Type B pancreatic cell (in vitro differentiated cells): ENCODE results near the gene GLT1D1. TPM values are rescaled to one million over a fixed set of nuclear protein-coding genes. Genes with fewer than 3 reads are reported as not detected.

Experiments
- DNase-seq: peaks from one replicate; pipeline ENCODE4 v3.0.0; 2021; ENCODE audit warnings: mixed read lengths; ENCODE audit not compliant: unreplicated experiment; ENCODE audit errors: extremely low spot score
- H3K27ac Mint-ChIP-seq: 2 replicates; pipeline ENCODE4 v1.8.0; 2021; ENCODE audit warnings: mild to moderate bottlenecking, mixed read lengths
- H3K27me3 Mint-ChIP-seq: 2 replicates; pipeline ENCODE4 v1.8.0; 2021; ENCODE audit warnings: mixed read lengths
- H3K36me3 Mint-ChIP-seq: 2 replicates; pipeline ENCODE4 v1.8.0; 2021; ENCODE audit warnings: mixed read lengths
- H3K4me1 Mint-ChIP-seq: one replicate; pipeline ENCODE4 v1.8.0; 2021; ENCODE audit warnings: mixed read lengths; ENCODE audit not compliant: unreplicated experiment
- H3K4me3 Mint-ChIP-seq: 2 replicates; pipeline ENCODE4 v1.8.0; 2021; ENCODE audit warnings: mild to moderate bottlenecking, mixed read lengths
- H3K9me3 Mint-ChIP-seq: 2 replicates; pipeline ENCODE4 v1.8.0; 2021; ENCODE audit warnings: mixed read lengths
- total RNA-seq: library from RNA; stranded (reverse); gene quantifications from 2 replicates; pipeline ENCODE4 v1.2.1, GENCODE V29; 2021; ENCODE audit warnings: low replicate concordance
- TF ChIP-seq, protein P1 (sequence below): fragments of 200-600 bp; sonication (generic); conservative IDR thresholded peaks from 2 replicates; pipeline ENCODE4 v1.5.0; 2021; ENCODE audit warnings: antibody characterized with exemption, mild to moderate bottlenecking

Gene GLT1D1
- total RNA-seq, 1 donor from 2014 or later, result 2.5 TPM

DNA sequence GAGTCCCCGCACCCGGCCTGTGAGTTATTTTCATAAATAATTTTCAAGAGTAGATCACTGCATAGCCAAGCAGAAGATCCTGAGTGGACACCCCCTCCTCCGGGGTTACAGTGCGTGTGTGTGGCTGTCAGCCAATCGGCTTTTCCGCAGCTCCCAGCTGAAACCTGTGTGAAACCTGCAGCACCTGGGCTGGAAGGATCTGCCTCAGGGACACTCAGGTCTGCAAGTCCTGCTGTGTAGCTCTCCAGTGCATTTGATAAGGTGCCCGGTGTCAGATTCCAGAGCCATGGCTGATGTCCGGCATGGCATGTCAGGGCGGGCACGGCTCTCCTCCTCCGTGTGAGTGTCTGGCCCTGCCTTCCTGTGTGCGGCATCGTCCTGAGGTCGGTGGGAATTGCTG lies 124.8 kb downstream of the GLT1D1 start:
- no peak overlapping the region for H3K27ac Mint-ChIP-seq
- H3K4me3 Mint-ChIP-seq, result no peak overlapping the region
- no peaks in the 10 kb centered on the region for H3K36me3 Mint-ChIP-seq
- H3K4me1 Mint-ChIP-seq, result peaks cover 9% of the 10 kb centered on the region
- no peaks in the 10 kb centered on the region for H3K9me3 Mint-ChIP-seq
- peaks cover 39% of the 10 kb centered on the region for H3K27me3 Mint-ChIP-seq
- TF ChIP-seq, protein P1, sequence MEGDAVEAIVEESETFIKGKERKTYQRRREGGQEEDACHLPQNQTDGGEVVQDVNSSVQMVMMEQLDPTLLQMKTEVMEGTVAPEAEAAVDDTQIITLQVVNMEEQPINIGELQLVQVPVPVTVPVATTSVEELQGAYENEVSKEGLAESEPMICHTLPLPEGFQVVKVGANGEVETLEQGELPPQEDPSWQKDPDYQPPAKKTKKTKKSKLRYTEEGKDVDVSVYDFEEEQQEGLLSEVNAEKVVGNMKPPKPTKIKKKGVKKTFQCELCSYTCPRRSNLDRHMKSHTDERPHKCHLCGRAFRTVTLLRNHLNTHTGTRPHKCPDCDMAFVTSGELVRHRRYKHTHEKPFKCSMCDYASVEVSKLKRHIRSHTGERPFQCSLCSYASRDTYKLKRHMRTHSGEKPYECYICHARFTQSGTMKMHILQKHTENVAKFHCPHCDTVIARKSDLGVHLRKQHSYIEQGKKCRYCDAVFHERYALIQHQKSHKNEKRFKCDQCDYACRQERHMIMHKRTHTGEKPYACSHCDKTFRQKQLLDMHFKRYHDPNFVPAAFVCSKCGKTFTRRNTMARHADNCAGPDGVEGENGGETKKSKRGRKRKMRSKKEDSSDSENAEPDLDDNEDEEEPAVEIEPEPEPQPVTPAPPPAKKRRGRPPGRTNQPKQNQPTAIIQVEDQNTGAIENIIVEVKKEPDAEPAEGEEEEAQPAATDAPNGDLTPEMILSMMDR, result no peak
- no peak for DNase-seq

DNA sequence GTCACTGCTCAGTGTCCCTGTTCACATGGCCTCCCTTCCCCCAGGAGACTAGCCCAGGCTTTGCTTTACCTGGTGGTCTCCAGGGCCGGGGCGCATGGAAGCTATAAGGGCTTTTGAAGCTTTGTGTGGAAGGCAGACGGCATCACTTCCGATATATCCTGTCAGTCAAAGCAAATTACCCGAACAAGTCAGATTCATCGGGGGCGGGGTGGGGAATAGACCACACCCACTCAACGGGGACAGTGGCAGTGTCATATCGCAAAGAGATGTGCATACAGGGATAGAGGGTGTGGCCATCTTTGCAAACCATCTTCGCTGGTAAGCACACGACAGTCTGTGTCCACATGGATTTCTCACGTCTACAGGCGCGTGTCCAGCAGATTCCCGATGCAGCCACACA lies 127.3 kb downstream of the GLT1D1 start:
- Mint-ChIP-seq H3K27me3 (peaks cover 21% of the 10 kb centered on the region), H3K27ac (no peak overlapping the region)

DNA sequence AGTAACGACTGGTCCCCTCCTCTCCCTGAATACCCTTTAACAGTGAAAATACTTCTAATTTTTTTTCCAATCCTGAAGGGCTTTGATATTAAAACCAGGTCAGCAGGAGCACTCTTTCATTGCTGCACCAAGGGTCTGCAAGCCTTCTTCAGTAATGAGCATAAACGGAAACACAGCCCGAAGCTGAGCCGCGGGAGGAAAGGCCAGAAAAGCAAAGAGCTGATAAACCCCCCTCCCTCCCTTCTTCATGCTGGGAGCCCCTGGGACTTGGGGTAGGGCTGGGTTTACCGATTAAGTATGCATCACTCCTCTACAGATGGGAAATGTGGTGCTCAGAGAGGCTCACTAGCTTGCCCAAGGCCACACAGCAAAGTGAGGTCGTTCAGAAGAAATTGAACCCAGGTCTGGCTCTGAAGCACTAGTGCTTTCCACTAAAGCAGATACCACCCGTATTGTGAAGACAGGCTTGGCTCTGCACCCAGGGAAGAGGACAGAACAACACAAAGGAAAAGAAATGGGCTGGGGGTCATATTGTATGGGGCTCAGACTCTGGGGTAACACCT lies 128.8 kb downstream of the GLT1D1 start:
- H3K4me1 Mint-ChIP-seq, result no peaks in the 10 kb centered on the region
- H3K4me3 Mint-ChIP-seq, result no peak overlapping the region
- no peaks in the 10 kb centered on the region for H3K9me3 Mint-ChIP-seq
- no peak for DNase-seq
- no peak overlapping the region for H3K27ac Mint-ChIP-seq
- H3K27me3 Mint-ChIP-seq, result peaks cover 17% of the 10 kb centered on the region
- TF ChIP-seq, protein P1, result no peak
- no peaks in the 10 kb centered on the region for H3K36me3 Mint-ChIP-seq

More for the DNA sequence above, 127.3 kb downstream of the GLT1D1 start:
- Mint-ChIP-seq H3K4me3 (no peak overlapping the region), H3K36me3 (no peaks in the 10 kb centered on the region), H3K9me3 (no peaks in the 10 kb centered on the region), H3K4me1 (no peaks in the 10 kb centered on the region)
- TF ChIP-seq, protein P1, result no peak
- DNase-seq, result no peak

DNA sequence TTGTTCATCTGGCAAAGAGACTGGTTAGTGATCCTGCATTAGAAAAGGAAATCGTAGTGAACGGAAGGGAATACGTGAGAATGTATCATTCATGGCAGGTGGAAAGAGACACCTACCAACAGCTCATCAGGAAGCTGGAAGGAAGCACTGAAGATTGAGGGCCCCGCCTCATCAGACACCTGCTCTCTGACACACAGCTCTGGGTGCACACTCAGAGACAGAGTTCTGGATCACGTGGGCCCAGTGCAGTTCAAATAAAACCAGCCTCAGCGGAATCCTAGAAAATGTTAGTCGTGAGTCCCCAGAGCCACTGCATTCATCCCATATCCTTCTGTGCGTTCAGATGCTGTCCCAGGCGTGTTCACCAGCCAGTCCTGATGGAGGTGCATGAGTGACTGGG lies 129.7 kb downstream of the GLT1D1 start:
- no peaks in the 10 kb centered on the region for H3K9me3 Mint-ChIP-seq
- peaks cover 22% of the 10 kb centered on the region for H3K27me3 Mint-ChIP-seq
- DNase-seq, result no peak
- TF ChIP-seq, protein P1, result no peak
- no peaks in the 10 kb centered on the region for H3K4me1 Mint-ChIP-seq
- no peak overlapping the region for H3K27ac Mint-ChIP-seq
- no peaks in the 10 kb centered on the region for H3K36me3 Mint-ChIP-seq
- H3K4me3 Mint-ChIP-seq, result no peak overlapping the region

DNA sequence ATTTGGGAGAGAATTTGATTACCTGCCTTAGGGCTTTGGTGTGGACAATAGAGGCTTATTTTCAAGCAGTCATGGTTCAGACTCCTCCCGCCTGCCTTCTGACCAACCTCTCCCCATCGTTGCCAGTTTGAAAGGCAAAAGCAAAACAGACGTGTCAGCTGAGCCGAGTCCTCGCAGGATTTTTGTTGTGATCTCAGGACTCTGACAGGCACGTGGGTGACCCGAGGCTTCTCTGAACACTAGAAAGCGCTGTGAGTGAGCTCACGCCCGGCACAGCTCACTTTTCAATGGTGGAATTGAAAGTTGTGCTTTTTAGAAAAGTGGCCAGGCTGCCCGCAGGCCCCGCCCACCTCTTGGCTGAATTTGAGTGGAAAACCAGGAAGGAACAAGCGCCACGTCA lies 130.1 kb downstream of the GLT1D1 start:
- H3K27ac Mint-ChIP-seq, result no peak overlapping the region
- H3K4me3 Mint-ChIP-seq, result no peak overlapping the region
- no peaks in the 10 kb centered on the region for H3K9me3 Mint-ChIP-seq
- H3K4me1 Mint-ChIP-seq, result no peaks in the 10 kb centered on the region
- no peak for DNase-seq
- TF ChIP-seq, protein P1, result no peak
- no peaks in the 10 kb centered on the region for H3K36me3 Mint-ChIP-seq
- H3K27me3 Mint-ChIP-seq, result peaks cover 22% of the 10 kb centered on the region

DNA sequence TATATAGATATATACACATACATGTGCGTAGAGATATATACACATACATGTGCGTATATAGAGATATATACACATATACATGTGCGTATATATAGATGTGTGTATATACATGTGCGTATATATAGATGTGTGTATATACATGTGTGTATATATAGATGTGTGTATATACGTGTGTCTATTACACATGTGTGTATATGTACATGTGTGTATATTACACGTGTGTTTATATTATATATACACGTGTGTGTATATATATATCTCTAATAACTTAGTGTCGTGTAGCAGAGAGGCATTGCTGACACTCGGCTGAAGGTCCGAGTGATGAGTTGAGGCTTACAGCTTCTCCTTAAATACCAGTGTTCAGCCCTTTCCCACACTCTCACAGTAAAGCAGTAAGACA lies 133.7 kb downstream of the GLT1D1 start:
- Mint-ChIP-seq H3K27me3 (peaks cover 15% of the 10 kb centered on the region), H3K36me3 (no peaks in the 10 kb centered on the region), H3K4me1 (no peaks in the 10 kb centered on the region), H3K4me3 (no peak overlapping the region), H3K9me3 (no peaks in the 10 kb centered on the region), H3K27ac (no peak overlapping the region)
- no peak for DNase-seq
- TF ChIP-seq, protein P1, result no peak
